Left ventricle myocardium superior (tissue), 1 donor: ENCODE data around the gene ERVK3-1. TPM values are rescaled to one million over a fixed set of nuclear protein-coding genes. Genes with fewer than 3 reads are reported as not detected.
"Not testable (repeated sequence)": the region's sequence is repeated elsewhere in the genome, so short reads cannot be mapped to it uniquely, and the experiment has no call there.

Experiments
- ATAC-seq: fragments of 200-7000 bp; cut with Tn5 transposase; one replicate; pipeline ENCODE4 v1.9.1; 2020; ENCODE audit warnings: mild to moderate bottlenecking, moderate library complexity
- DNase-seq: peaks from one replicate; pipeline ENCODE4 v3.0.0-alpha.2; 2020
- intact Hi-C: fragments of 100-400 bp; cut with micrococcal nuclease; formaldehyde crosslinking; loops from one replicate; pipeline ENCODE4 v1.11.0; 2022
- total RNA-seq: library from RNA; stranded (reverse); fragmentation: NEBNext Ultra II Directional; extraction: Animal tissue kit (Norgen Biotek cat#: 25700); gene quantifications from one replicate; pipeline ENCODE4 v1.2.1, GENCODE V29; 2021
- donor health status: DM: no; HTN: yes; CAD: no; lungs with severe emphysema.

ERVK3-1 gene
- total RNA-seq, 1 donor from 2014 or later = 18.4 TPM

DNA sequence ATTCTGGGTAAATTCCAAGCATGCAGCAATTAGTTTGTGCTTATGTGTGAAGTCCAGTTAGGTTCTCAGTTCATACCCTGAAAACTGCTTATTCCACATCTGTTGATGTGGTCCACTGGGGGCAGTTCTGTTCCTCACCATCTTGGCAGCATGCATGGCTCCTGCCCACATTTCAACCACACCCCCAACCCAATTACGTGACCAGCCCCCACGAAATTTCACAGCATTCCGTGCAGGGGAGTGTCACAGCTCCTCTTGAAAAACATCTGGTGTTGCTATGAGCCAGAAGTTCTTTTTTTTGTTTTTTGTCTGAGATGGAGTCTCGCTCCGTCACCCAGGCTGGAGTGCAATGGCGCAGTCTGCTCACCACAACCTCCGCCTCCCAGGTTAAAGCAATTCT lies 9.1 kb upstream of the ERVK3-1 start:
- intact Hi-C loops = no loop called here
- DNase-seq (no peak), ATAC-seq (no peak)

DNA sequence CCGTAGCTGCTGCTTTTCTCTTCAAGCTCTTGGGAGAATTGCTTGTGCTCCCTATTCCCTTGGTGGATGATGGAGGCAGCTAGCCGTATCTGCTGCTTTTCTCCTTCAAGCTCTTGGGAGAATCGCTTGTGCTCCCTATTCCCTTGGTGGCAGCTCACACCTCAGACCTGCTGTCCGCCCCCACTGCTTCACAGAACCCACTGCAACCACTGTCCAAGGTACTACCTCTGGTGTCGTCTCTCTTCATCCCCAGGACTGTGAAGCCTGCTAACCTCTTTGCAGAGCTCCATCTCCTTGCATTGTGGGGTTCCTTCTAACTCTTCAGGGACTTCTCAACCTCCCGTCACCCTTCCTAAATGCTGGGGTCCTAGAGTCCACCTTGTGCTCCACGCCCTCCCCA lies 4.6 kb upstream of the ERVK3-1 start:
- intact Hi-C loops = no loop called here
- no peak for ATAC-seq
- DNase-seq = no peak

DNA sequence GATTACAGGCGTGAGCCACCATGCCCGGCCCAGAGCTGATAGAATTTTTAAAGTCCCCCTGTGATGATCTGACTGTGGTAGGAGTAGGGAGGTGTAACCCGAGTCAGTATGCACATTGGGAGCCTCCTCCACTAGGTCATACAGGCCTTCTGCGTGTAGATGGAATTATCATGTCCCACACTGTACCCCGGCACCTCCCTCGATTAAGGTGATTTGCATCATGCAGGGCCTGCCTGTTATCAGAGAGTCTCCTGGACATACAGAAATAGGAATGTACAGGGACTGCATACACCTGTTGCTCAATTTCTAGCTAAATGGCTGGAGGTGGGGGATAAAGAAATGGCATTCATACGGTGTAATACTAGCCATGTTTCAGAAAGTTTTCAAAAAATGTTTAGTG lies 922 bp upstream of the ERVK3-1 start:
- ATAC-seq = no peak
- intact Hi-C loops = no loop called here
- no peak for DNase-seq

DNA sequence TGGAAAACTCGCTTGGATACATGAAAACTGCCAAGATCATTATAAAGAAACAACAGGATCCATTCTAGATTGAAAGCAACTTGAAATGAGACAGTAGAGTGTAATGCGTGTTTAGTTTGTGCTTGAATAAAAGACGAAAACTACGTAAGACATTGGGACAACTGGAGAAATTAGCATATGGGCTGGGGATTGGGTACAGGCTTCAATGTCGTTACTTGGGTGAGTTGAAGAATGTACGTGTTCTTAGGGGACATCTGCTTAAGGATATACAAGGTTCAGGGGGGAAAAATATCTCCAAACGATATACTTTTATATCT lies 471 bp upstream of the ERVK3-1 start:
- intact Hi-C loops = no loop called here
- peak; percentile 17 for ATAC-seq

DNA sequence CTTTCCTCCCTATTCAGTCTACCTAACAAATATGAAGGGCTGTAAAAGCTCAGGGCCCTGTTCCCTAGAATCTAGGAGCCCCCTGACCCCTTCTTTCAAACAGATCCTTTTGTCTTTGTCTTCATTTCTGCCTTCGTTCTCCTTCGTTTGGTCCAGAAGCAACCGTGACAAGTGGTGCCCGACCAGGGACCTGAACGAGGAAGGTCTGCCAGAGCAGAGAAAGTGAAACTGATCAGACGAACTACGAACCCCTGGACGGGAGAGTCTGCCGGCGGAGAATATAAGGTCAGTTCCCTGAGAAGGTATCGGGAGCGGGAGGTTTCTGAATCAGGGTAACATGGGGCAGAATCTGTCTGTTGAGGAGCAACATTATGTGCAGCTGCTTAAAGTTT lies 751 bp downstream of the ERVK3-1 start:
- ATAC-seq (no peak), DNase-seq (no peak)
- intact Hi-C loops = no loop called here

More for the DNA sequence above, 471 bp upstream of the ERVK3-1 start:
- DNase-seq = no peak

DNA sequence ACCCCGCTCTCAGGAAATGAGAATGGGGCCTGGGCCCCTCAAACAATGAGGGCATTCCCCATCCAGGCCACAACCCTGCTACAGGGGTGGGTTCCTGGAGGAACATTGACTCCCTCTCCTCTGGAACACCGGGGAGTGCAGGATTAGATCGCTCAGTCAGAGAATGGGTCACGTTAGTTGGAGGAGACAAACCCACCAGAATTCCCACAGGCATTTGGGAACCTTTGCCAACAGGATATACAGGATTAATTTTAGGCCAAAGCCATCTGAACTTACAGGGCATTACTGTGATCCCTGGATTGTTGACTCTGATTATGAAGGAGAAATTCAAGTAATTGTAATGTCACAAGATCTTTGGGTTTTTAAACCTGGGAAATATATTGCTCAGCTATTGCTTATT lies 2.6 kb downstream of the ERVK3-1 start:
- DNase-seq (no peak), ATAC-seq (no peak)
- intact Hi-C loops = no loop called here

DNA sequence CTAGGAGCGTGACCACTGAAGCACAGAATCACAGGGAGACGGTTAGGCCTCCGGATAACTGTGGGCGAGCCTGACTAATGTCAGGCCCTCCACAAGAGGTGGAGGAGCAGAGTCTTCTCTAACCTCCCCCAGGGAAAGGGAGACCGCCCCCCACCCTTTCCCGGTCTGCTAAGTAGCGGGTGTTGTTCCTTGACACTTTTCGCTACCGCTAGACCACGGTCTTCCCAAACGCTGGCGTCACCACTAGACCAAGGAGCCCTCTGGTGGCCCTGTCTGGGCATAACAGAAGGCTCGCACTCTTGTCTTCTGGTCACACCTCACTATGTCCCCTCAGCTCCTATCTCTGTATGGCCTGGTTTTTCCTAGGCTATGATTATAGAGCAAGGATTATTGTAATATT lies 5.5 kb downstream of the ERVK3-1 start:
- ATAC-seq (peak; percentile 56), DNase-seq (peak; percentile 65)
- intact Hi-C loops = not testable (repeated sequence)

DNA sequence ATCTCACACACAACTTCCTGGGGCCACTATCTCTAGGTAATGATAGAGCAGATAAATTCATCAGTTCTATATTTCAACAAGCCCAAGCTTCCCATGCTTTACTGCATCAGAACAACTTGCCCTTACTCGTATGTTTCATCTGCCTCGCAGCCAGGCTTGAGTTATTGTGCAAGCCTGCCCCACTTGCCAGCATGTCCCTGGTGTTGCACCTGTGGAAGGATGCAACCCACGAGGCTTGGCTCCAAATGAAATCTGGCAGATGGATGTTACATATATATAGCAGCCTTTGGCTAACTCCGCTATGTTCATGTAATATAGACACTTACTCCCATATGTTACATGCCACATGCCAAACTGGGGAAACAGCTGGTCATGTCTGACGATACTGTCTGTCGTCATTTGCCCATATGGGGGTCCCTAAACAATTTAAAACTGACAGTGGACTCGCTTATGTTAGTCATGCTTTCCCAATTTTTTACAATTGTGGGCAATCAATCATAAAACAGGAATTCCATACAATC lies 6.2 kb downstream of the ERVK3-1 start:
- no peak for DNase-seq
- ATAC-seq = no peak
- intact Hi-C loops = no loop called here

DNA sequence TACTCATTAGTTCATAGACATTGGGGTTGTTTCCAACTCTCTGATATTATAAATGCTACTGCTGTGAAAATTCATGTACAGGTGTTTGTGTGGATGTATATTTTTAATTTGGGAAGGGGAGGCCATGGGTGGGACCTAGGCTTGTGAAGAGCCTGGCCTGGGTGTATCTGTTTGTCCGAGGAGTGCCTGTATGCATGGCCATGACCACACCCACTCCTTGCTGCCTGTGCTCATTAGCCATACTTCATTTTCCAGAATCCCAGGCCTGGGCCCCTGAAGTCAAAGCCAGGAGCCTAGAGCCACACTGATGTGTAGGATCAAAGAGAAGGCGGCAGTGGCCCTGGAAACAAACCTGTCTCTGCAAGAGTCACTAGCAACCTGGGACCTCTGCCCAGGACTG lies 10.4 kb downstream of the ERVK3-1 start:
- intact Hi-C loops = no loop called here
- ATAC-seq (no peak), DNase-seq (no peak)

DNA sequence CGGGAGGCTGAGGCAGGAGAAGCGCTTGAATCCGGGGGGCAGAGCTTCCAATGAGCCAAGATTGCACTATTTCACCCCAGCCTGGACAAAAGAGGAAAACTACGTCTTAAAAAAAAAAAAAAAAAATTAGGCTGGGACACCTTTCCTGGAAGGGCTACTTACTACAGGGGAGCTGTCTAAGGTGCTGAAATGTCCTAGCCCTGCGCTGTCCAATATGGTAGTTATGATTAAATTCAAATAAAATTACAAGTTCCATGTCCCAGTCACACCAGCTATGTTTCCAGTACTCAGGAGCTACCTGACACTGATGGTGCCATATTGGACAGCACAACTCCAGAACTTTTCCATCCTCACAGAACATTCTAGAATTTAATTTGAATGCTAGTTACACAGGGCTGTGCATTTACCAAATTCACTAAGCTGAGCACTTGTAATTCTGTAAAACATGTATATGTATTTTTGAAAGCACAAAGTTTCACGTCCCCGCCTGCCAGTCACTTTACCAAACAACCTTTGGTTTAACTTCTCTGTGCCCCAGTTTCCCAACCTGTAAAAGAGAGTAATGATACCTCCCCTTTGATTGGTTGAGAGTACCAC lies 12.4 kb downstream of the ERVK3-1 start:
- no peak for DNase-seq
- ATAC-seq = peak; percentile 28
- intact Hi-C loops = no loop called here

DNA sequence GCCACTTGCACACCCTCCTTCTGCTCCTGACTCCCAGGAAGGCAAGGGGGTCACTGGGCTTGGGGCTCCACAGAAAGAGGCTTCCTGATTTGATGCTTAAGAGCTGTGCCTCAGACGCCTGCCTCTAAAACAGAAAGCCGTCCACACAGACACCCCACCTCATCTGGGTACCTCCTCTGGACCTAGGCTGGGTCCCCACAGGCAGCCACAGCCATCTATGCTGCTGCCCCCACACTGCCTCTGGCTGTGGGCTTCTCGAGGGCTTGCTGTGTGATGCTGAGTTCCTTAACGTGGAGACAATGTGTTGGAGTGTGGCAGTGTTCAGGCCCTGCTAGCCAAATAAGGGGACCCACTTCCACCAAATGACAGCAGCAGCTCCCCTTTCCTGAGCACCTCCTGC lies 13.1 kb downstream of the ERVK3-1 start:
- DNase-seq = no peak
- intact Hi-C loops = no loop called here
- ATAC-seq = no peak

DNA sequence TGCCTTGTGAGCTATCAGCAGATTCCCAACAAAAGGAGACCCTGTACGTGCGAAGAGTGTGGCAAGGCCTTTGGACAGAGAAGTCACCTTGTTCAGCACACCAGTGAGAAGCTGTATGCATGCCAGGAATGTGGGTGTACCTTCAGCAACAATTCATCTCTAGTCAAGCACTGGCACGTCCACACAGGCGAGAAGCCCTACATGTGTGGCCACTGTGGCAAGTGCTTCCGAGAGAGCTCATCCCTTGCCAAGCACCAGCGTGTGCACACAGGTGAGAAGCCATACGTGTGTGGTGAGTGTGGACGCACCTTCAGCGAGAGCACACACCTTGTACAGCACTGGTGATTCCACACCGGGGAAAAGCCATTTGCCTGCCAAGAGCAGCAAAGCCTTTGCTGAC lies 14.1 kb downstream of the ERVK3-1 start:
- intact Hi-C loops = no loop called here
- DNase-seq = no peak

DNA sequence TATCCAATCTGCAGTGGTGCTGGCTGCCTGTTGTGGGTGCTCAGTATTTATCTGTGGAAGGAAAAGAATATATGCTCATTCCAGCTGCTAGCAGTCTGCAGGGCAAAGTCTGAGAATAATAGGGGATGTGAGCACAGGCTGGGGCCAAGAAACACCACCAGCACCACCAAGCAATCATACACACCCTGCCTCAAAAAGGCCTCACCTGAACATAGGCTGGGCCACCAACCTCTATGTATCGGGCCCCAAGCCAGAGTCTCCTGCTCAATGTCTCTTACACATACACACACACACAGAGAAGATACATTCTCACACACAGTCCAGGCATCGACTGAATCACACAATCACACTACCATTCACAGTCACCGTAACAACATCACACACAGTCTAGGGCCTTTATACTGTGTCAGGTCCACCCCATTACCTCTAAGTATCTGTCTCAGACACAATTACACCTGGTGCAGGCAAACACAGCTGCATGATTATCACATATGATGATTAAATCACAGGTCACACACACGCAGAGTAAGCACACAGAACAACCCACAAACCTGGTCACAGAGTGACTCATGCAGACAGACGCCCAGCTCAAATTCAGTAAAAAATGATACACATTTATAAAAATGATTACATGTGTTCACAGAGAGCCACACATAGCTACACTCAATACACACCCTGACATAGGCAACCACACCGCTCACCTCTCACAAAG lies 20.3 kb downstream of the ERVK3-1 start:
- ATAC-seq = no peak
- DNase-seq = no peak
- intact Hi-C loops = no loop called here

More for the DNA sequence above, 14.1 kb downstream of the ERVK3-1 start:
- no peak for ATAC-seq

DNA sequence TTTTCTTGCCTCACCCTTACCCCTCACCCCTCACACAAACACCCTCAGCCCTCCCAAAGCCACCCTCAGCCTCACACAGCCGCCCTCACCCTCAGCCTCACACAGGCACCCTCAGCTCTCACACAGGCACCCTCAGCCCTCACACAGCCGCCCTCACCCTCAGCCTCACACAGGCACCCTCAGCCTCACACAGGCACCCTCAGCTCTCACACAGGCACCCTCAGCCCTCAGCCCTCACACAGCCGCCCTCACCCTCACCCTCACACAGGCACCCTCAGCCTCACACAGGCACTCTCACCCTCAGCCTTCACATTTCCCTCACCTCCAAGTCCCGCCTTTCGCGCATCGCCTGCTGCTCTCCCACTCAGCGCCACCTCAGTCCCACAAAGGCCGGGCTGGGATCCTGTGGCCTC lies 21.3 kb downstream of the ERVK3-1 start:
- intact Hi-C loops = no loop called here
- DNase-seq = no peak
- peak; percentile 18 for ATAC-seq

DNA sequence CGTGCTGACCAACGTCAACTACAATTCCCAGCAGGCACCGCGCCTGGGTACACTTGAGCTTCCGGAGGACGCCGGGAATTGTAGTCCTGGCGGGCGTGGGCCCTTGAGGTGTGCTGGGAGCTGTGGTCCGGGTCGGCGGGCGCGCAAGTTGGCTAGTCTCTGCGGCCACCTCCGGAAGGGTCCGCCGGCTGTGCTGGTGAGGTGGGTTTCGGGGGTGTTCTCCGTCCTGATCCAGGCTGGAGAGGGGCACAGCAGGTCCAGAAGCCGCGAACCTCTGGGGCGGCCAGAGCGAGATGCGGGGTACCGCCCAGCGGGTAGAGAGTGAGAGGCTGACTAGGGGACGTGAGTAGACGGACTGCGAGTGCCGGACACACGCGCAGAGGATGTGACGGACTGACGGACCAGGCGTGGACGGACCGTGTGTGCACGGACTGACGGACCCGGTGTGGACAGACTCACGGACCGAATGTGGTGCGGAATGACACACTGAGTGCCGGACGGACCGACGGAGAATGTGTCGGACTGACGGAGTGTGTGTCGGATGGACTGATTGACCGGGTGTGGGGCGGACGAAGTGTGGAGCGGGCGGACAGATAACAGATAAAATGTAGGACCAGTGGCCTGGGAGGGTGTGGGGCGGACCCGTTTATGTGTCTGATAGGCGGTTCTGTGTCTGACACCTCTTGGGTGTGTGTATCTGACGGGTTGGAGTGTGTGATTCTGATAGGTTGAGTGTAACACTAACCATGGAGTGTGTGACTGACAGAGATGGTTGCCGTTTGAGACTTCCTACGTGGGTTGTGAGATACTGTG lies 21.9 kb downstream of the ERVK3-1 start, which contains the start of gene ZSCAN22:
Gene ZSCAN22, plus strand, starts transcription at position 81 of the 813 bp plus-strand sequence. CDS start 7,809 bp downstream, outside the sequence.
- ATAC-seq (peak; percentile 98), DNase-seq (peak; percentile 98)
- intact Hi-C loops = no loop called here

DNA sequence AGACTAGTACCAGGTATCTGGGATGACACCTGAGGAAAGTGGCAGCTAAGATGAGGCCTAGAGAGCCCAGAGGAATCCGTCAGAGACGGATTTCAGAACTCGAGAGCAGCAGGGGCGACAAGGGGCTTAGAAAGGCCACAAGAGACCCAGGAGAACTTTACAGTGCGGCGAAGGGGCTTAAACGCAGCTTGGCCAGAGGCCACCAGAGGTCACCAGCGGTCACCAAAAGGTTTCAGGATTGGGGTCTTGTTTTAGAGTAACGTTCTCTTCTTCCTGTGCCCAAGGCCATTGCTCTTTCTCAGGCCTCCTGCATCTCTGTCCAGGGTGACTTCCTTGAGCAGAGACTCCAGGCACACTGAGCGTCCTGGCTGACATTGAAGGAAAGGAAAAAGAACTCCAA lies 23.8 kb downstream of the ERVK3-1 start:
- no peak for ATAC-seq
- intact Hi-C loops = no loop called here
- no peak for DNase-seq

DNA sequence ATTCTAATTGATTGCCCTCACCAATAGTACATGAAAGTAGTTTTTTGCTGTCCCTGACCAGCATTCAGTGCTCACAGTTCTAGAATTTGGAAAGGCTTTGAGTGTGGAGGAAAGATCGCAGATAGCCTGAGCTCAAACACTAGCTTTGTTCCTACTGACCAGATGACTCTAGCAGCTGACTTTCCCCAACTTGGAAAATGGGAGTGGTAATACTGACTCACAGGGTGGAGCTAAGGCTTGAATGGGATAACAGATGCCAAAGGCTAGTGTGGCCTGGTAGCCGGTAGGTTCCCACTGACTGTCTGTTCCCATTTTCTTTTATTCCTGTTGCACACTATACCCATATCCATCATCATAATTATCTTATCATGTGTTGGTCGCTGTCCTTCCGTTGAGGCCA lies 25.3 kb downstream of the ERVK3-1 start:
- no peak for ATAC-seq

DNA sequence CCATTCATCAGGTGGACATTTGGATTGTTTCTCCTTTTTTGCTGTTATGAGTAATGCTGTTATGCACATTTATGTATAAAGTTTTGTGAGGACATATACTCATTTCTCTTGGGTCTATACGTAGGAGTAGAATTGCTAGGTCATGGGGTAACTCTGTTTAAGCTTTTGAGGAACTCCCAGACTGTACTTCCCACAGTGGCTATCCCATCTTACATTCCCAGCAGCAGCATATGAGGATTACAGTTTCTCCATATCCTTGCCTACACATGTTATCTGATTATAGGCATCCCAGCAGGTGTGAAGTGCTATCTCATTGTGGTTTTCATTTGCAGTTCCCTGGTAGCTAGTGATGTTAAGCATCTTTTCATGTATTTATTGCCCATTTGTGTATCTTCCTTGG lies 27.5 kb downstream of the ERVK3-1 start:
- DNase-seq (no peak), ATAC-seq (no peak)
- intact Hi-C loops = no loop called here

More for the DNA sequence above, 25.3 kb downstream of the ERVK3-1 start:
- intact Hi-C loops = no loop called here
- DNase-seq = no peak

DNA sequence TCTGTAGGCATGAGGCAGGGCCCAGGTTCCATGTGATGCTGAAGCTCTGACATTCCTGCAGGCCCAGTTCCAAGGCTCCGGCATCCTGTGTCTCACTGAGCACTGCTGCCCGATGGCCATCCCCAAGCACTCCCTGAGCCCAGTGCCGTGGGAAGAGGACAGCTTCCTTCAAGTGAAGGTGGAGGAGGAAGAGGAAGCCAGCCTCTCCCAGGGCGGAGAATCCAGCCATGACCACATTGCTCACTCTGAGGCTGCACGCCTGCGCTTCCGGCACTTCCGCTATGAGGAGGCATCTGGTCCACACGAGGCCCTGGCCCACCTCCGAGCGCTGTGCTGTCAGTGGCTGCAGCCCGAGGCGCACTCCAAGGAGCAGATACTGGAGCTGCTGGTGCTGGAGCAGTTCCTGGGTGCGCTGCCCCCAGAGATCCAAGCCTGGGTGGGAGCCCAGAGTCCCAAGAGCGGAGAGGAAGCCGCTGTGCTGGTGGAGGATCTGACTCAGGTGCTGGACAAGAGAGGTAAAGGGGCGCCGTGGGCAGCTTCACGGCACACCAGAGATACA lies 29.6 kb downstream of the ERVK3-1 start:
- DNase-seq = no peak
- intact Hi-C loops = no loop called here
- ATAC-seq = no peak

DNA sequence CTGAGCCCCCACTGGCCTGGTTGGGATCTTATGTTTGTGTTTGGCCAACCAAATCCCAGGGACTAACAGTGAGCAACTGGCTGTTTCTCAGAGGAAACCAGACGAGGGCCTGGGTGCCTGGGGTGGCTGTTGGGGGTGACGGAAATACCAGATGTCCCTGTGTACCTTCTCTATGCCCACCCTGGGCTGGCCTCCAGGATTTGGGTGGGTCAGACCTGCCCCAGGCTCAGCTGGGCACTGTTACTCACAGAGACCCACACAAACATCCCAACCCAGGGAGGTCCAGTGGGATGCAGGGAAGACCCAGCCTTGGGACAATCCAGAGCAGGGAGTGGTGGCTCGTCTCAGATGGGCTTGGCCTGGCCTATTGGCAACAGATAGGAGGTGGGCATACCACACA lies 30.5 kb downstream of the ERVK3-1 start:
- intact Hi-C loops = no loop called here
- no peak for DNase-seq
- no peak for ATAC-seq
